GM12878 (cell line): ENCODE results near the gene CFB. TPM values are rescaled to one million over a fixed set of nuclear protein-coding genes. Genes with fewer than 3 reads are reported as not detected.

Experiments used
- ATF3 ChIP-seq: IDR thresholded peaks from 2 replicates; pipeline ENCODE4 v1.6.1; 2011; ENCODE audit warnings: low read depth, mild to moderate bottlenecking, low read length, moderate library complexity, borderline replicate concordance; ENCODE audit errors: extremely low read depth
- CREM ChIP-seq: IDR thresholded peaks from 2 replicates; pipeline ENCODE4 v1.6.1; 2014; ENCODE audit warnings: antibody characterized with exemption, low read depth
- E2F8 ChIP-seq: fragments of 450-650 bp; IDR thresholded peaks from 2 replicates; pipeline ENCODE4 v1.6.1; 2018; ENCODE audit warnings: mild to moderate bottlenecking, low read depth, moderate library complexity; ENCODE audit not compliant: partially characterized antibody
- IKZF1 ChIP-seq: fragments of 450-650 bp; conservative IDR thresholded peaks from 2 replicates; pipeline ENCODE4 v1.6.1; 2017; ENCODE audit warnings: antibody characterized with exemption, mild to moderate bottlenecking
- IRF5 ChIP-seq: fragments of 450-650 bp; IDR thresholded peaks from 2 replicates; pipeline ENCODE4 v1.6.1; 2017; ENCODE audit warnings: borderline replicate concordance
- JUNB ChIP-seq: IDR thresholded peaks from 2 replicates; pipeline ENCODE4 v1.6.1; 2016; ENCODE audit warnings: antibody characterized with exemption, mild to moderate bottlenecking
- NKRF ChIP-seq: fragments of 450-650 bp; conservative IDR thresholded peaks from 2 replicates; pipeline ENCODE4 v1.6.1; 2017; ENCODE audit warnings: mild to moderate bottlenecking, moderate library complexity
- NRF1 ChIP-seq: conservative IDR thresholded peaks from 2 replicates; pipeline ENCODE4 v1.6.1; 2011; ENCODE audit warnings: mild to moderate bottlenecking, low read depth, low read length, improper control_type of control experiment
- POLR2AphosphoS5 ChIP-seq: IDR thresholded peaks from 2 replicates; pipeline ENCODE4 v1.6.1; 2011; ENCODE audit warnings: mild to moderate bottlenecking, low read length, inconsistent platforms
- RAD51 ChIP-seq: fragments of 450-650 bp; IDR thresholded peaks from 2 replicates; pipeline ENCODE4 v1.6.1; 2016; ENCODE audit warnings: moderate library complexity, mild to moderate bottlenecking, inconsistent platforms
- RFX5 ChIP-seq: IDR thresholded peaks from 2 replicates; pipeline ENCODE4 v1.6.1; 2011; ENCODE audit warnings: low read depth, low read length, improper control_type of control experiment
- STAT3 ChIP-seq: IDR thresholded peaks from 2 replicates; pipeline ENCODE4 v1.6.1; 2011; ENCODE audit warnings: low read depth, low read length, improper control_type of control experiment
- ZNF24 ChIP-seq: fragments of 450-650 bp; IDR thresholded peaks from 2 replicates; pipeline ENCODE4 v1.6.1; 2017; ENCODE audit warnings: antibody characterized with exemption, mild to moderate bottlenecking
- ZNF622 ChIP-seq: fragments of 450-650 bp; IDR thresholded peaks from 2 replicates; pipeline ENCODE4 v1.6.1; 2017; ENCODE audit warnings: mild to moderate bottlenecking, inconsistent platforms
- polyA plus RNA-seq, 11 experiments: library from polyadenylated mRNA; depleted of rRNA in 4 of 11; unstranded in 6 of 11; stranded (reverse) in 5 of 11; fragments of >200 nt; fragmentation: Nextera tagmentation in 4 of 11; fragmentation: Illumina TruSeq in 1 of 11; extraction: Ambion mirVana in 4 of 11; extraction: Trizol in 1 of 11; gene quantifications; 1 replicate in 1 of 11; 2 replicates in 10 of 11; pipeline versions ENCODE4 v1.2.1 to v1.2.3, GENCODE V29; 2011 to 2016; ENCODE audit warnings: inconsistent platforms in 2 of 11, missing spikeins in 2 of 11, low read depth in 1 of 11
- total RNA-seq, 4 experiments: library from RNA; depleted of rRNA in 3 of 4; stranded (reverse); fragments of >200 nt in 3 of 4; fragmentation: Illumina TruSeq in 1 of 4; extraction: Trizol in 1 of 4; gene quantifications; 2 replicates each; pipeline versions ENCODE4 v1.2.1 to v1.2.3, GENCODE V29; 2013 to 2021
- TF ChIP-seq, protein P1 (sequence below): IDR thresholded peaks from 2 replicates; pipeline ENCODE4 v1.6.1; 2012; ENCODE audit warnings: improper control_type of control experiment, low read depth, low read length; ENCODE audit not compliant: insufficient replicate concordance
- TF ChIP-seq, protein P2 (sequence below): fragments of 450-650 bp; IDR thresholded peaks from 2 replicates; pipeline ENCODE4 v1.6.1; 2016; ENCODE audit warnings: mild to moderate bottlenecking

CFB gene
- total and polyA plus RNA-seq, 10 of the 15 experiments (the other 5 are each of a cell fraction or from before 2014, with no cell fraction given): 0.09 to 1.7 (median 0.44) TPM; not detected in 7

GRCh38 chr6:31897612-31898382 is 48.1 kb upstream of the CFB start, which contains the start of gene EHMT2 (continued):
- no peak for TF ChIP-seq IRF5
- no peak for TF ChIP-seq JUNB
- TF ChIP-seq NKRF: no peak
- no peak for TF ChIP-seq CREM
- TF ChIP-seq IKZF1: peak; percentile 63
- no peak for TF ChIP-seq POLR2AphosphoS5
- TF ChIP-seq, protein P1, sequence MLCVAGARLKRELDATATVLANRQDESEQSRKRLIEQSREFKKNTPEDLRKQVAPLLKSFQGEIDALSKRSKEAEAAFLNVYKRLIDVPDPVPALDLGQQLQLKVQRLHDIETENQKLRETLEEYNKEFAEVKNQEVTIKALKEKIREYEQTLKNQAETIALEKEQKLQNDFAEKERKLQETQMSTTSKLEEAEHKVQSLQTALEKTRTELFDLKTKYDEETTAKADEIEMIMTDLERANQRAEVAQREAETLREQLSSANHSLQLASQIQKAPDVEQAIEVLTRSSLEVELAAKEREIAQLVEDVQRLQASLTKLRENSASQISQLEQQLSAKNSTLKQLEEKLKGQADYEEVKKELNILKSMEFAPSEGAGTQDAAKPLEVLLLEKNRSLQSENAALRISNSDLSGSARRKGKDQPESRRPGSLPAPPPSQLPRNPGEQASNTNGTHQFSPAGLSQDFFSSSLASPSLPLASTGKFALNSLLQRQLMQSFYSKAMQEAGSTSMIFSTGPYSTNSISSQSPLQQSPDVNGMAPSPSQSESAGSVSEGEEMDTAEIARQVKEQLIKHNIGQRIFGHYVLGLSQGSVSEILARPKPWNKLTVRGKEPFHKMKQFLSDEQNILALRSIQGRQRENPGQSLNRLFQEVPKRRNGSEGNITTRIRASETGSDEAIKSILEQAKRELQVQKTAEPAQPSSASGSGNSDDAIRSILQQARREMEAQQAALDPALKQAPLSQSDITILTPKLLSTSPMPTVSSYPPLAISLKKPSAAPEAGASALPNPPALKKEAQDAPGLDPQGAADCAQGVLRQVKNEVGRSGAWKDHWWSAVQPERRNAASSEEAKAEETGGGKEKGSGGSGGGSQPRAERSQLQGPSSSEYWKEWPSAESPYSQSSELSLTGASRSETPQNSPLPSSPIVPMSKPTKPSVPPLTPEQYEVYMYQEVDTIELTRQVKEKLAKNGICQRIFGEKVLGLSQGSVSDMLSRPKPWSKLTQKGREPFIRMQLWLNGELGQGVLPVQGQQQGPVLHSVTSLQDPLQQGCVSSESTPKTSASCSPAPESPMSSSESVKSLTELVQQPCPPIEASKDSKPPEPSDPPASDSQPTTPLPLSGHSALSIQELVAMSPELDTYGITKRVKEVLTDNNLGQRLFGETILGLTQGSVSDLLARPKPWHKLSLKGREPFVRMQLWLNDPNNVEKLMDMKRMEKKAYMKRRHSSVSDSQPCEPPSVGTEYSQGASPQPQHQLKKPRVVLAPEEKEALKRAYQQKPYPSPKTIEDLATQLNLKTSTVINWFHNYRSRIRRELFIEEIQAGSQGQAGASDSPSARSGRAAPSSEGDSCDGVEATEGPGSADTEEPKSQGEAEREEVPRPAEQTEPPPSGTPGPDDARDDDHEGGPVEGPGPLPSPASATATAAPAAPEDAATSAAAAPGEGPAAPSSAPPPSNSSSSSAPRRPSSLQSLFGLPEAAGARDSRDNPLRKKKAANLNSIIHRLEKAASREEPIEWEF: no peak
- TF ChIP-seq, protein P2, sequence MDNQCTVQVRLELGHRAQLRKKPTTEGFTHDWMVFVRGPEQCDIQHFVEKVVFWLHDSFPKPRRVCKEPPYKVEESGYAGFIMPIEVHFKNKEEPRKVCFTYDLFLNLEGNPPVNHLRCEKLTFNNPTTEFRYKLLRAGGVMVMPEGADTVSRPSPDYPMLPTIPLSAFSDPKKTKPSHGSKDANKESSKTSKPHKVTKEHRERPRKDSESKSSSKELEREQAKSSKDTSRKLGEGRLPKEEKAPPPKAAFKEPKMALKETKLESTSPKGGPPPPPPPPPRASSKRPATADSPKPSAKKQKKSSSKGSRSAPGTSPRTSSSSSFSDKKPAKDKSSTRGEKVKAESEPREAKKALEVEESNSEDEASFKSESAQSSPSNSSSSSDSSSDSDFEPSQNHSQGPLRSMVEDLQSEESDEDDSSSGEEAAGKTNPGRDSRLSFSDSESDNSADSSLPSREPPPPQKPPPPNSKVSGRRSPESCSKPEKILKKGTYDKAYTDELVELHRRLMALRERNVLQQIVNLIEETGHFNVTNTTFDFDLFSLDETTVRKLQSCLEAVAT: no peak; the same call in 1 of the 2 replicates
- no peak for TF ChIP-seq RFX5
- TF ChIP-seq STAT3: no peak
- TF ChIP-seq E2F8: no peak
- TF ChIP-seq RAD51: peak; percentile 76
- TF ChIP-seq ZNF622: no peak
- peak; percentile 82; the same call in 1 of the 2 replicates for TF ChIP-seq ATF3
- no peak for TF ChIP-seq NRF1
- no peak for TF ChIP-seq ZNF24
